Right lobe of liver (tissue), 6 donors: ENCODE data around the gene KLF13. TPM values are rescaled to one million over a fixed set of nuclear protein-coding genes. Genes with fewer than 3 reads are reported as not detected.
A peak's percentile ranks its signal among the peaks of the same experiment; 100 is the strongest.

Experiments
- ATAC-seq, 4 donors: fragments of 200-7000 bp; cut with Tn5 transposase; one replicate each; pipeline ENCODE4 v1.9.1; 2020; ENCODE audit warnings: mild to moderate bottlenecking in 4 of 4, moderate library complexity in 4 of 4
- DNase-seq, 3 donors: peaks; one replicate each; pipeline ENCODE4 v3.0.0-alpha.2; 2020
- H3K27ac ChIP-seq, 3 donors: fragments of 200-600 bp; one replicate each; pipeline ENCODE4 v1.8.0; 2022
- H3K27me3 ChIP-seq, 2 donors: fragments of 200-600 bp; one replicate each; pipeline ENCODE4 v1.8.0; 2022
- H3K36me3 ChIP-seq, 4 donors: fragments of 200-600 bp; sonication (generic) in 1 of 4; one replicate each; pipeline versions ENCODE4 v1.5.1 to v1.8.0; 2017 to 2022; ENCODE audit warnings: control low read depth in 1 of 4
- H3K4me1 ChIP-seq, 4 donors: fragments of 200-600 bp; sonication (generic) in 1 of 4; one replicate each; pipeline versions ENCODE4 v1.5.1 to v1.8.0; 2017 to 2022; ENCODE audit warnings: control low read depth in 1 of 4
- H3K4me3 ChIP-seq, 3 donors: fragments of 200-600 bp; one replicate each; pipeline ENCODE4 v1.8.0; 2022
- H3K9me3 ChIP-seq, 4 donors: fragments of 200-600 bp; sonication (generic) in 1 of 4; one replicate each; pipeline versions ENCODE4 v1.5.1 to v1.8.0; 2017 to 2022; ENCODE audit warnings: control low read depth in 1 of 4
- POLR2A ChIP-seq: fragments of 450-650 bp; IDR thresholded peaks from one replicate; pipeline ENCODE4 v1.6.1; 2017; ENCODE audit warnings: antibody characterized with exemption, mild to moderate bottlenecking
- WGBS: methylation state at CpG from one replicate; pipeline ENCODE4 v1.1.6; 2018; ENCODE audit warnings: low coverage, low lambda C conversion rate; ENCODE audit not compliant: insufficient coverage; ENCODE audit errors: missing lambda C conversion rate; 5-methylcytosine and 5-hydroxymethylcytosine counted together
- intact Hi-C, 2 donors: fragments of 100-400 bp; cut with DNase I; formaldehyde crosslinking; loops; one replicate each; pipeline versions ENCODE4 v1.11.2 to v1.14.1; 2022
- total RNA-seq, 6 experiments: library from RNA; depleted of rRNA in 2 of 6; stranded (reverse); fragments of >200 nt in 2 of 6; fragmentation: NEBNext Ultra II Directional in 3 of 6; extraction: Animal tissue kit (Norgen Biotek cat#: 25700) in 3 of 6; gene quantifications; one replicate each; pipeline versions ENCODE4 v1.1.0 to v1.2.4, GENCODE V29; 2016 to 2023
- TF ChIP-seq, protein P1 (sequence below), 4 donors: fragments of 200-600 bp in 3 of 4; fragments of 450-650 bp in 1 of 4; IDR thresholded peaks; one replicate each; pipeline versions ENCODE4 v1.5.1 to v1.8.0; 2016 to 2022; ENCODE audit warnings: antibody characterized with exemption in 4 of 4, mild to moderate bottlenecking in 2 of 4
- donor health status: DM: no; HTN: yes; CAD: no.
- donor health status: DM: no; HTN: no; CAD: no.
- donor health status: DM: no; HTN: no; CAD: no.
- donor health status: DM: no; HTN: yes; CAD: no.
- donor health status: DM: no; HTN: yes; CAD: no.

Gene KLF13
- total RNA-seq, 6 experiments from 2014 or later: 22.7 to 66.2 (median 28.5) TPM

DNA sequence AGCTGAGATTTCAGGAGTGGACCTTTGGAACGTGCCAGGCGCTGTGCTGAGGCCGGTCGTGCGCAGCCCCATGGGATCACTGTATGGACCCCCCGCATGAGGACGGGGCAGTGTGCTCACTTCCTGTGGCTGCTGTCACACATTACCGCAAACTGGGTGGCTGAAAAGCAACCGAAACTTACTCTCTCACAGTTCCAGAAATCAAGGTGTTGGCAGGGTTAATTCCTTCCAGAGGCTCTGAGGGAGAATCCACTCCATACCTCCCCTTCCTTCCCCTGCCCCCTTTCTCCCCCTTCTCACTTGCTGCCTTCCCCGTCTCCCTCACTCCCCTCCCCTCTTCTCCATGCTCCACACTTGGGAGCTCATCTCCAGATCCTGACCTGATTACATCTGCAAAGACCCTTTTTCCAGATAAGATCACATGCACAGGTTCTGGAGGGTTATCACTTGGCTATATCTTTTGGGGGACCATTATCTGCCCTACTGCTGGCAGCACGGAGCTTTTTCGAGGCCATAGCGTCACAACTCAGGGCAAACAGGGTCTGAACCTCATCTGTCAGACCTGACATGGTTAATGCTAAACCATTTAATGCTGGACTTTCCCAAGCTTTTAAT lies 41.2 kb downstream of the KLF13 start:
- WGBS: 44% methylated on average over 4 of the region's 13 CpGs
- no peak overlapping the region for H3K4me3 ChIP-seq
- DNase-seq (no peak), ATAC-seq (no peak)
- no peak for TF ChIP-seq POLR2A
- TF ChIP-seq, protein P1, sequence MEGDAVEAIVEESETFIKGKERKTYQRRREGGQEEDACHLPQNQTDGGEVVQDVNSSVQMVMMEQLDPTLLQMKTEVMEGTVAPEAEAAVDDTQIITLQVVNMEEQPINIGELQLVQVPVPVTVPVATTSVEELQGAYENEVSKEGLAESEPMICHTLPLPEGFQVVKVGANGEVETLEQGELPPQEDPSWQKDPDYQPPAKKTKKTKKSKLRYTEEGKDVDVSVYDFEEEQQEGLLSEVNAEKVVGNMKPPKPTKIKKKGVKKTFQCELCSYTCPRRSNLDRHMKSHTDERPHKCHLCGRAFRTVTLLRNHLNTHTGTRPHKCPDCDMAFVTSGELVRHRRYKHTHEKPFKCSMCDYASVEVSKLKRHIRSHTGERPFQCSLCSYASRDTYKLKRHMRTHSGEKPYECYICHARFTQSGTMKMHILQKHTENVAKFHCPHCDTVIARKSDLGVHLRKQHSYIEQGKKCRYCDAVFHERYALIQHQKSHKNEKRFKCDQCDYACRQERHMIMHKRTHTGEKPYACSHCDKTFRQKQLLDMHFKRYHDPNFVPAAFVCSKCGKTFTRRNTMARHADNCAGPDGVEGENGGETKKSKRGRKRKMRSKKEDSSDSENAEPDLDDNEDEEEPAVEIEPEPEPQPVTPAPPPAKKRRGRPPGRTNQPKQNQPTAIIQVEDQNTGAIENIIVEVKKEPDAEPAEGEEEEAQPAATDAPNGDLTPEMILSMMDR (IDR thresholded peaks at IDR 0.05): no peak
- H3K9me3 ChIP-seq: no peaks in the 10 kb centered on the region
- H3K27me3 ChIP-seq: no peaks in the 10 kb centered on the region
- intact Hi-C loops: no loop called here
- peaks cover 0 to 70% (median 41%) of the 10 kb centered on the region in 4 donors for H3K4me1 ChIP-seq
- H3K36me3 ChIP-seq: peaks cover 0 to 10% (median 2%) of the 10 kb centered on the region in 4 donors
- peak overlapping the region; percentile 2 to 97 (median 91) for H3K27ac ChIP-seq

- Histone ChIP-seq H3K27ac (peak overlapping the region in 1 of 3 donors; percentile 33), H3K36me3 (peaks cover 0 to 19% (median 4%) of the 10 kb centered on the region in 4 donors), H3K27me3 (no peaks in the 10 kb centered on the region), H3K4me3 (no peak overlapping the region), H3K9me3 (no peaks in the 10 kb centered on the region), H3K4me1 (peaks cover 0 to 51% (median 28%) of the 10 kb centered on the region in 4 donors)
- no peak for TF ChIP-seq POLR2A
- TF ChIP-seq, protein P1 (IDR thresholded peaks at IDR 0.05): no peak
- intact Hi-C loops: no loop called here
- 20% methylated on average over 1 of the region's 1 CpG for WGBS
- DNase-seq (no peak), ATAC-seq (no peak)
Observed at GRCh38 chr15:31369727-31370126, 43.1 kb downstream of the KLF13 start.

DNA sequence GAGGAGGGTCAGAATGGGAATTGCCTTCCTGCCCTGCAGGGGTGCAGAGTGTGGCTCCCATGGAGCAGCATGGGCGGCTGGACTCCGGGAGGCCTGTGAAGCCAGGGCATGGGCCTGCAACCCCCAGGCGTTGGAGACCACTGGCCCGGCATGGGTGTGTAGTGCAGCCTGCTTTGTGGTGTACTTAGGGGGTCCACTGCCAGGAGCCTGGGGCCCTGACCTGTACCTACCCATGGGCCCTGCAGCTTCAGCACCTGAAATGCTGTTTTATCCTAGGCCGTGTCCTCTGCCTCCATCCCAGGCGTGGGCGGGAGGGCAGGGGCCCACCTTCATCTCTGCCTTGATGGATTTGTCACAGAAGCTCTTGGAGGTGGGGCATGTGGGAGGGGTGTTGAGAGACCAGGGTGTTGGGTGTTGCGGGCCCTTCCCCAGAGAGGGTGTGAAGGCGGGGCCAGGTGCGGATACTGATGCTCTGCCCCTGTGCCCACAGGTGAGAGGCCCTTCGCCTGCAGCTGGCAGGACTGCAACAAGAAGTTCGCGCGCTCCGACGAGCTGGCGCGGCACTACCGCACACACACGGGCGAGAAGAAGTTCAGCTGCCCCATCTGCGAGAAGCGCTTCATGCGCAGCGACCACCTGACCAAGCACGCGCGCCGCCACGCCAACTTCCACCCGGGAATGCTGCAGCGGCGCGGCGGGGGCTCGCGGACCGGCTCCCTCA lies 45.0 kb downstream of the KLF13 start:
- intact Hi-C loops: no loop called here

DNA sequence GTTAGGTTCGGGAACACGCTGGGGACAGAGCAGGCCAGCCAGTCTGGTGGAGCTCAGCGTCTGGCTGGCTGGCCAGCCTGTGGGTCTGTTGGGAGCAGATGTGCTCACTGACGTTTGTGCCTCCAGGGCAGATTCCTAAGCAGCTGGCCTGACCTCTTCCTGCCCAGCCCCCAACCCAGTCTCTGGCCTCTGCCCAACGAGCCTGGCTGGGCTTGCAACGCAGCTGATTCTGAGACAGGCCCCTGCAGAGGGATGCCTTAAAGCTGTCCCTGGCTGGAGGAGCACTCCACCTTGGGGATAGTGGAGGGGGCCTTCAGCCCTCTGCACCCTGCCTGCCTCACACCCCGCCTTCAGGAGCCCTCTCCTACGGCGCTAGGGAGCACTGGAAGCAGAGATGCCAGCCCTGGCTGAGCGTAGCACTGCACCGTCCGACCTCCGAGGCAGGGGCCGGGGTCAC lies 46.0 kb downstream of the KLF13 start:
- no peak overlapping the region for H3K4me3 ChIP-seq
- peaks cover 0 to 23% (median 11%) of the 10 kb centered on the region in 4 donors for H3K4me1 ChIP-seq
- whole genome bisulfite sequencing: 15% methylated on average over 5 of the region's 14 CpGs
- peaks cover 0 to 19% (median 5%) of the 10 kb centered on the region in 4 donors for H3K36me3 ChIP-seq
- intact Hi-C loops: no loop called here
- peak; percentile 26 for TF ChIP-seq POLR2A
- TF ChIP-seq, protein P1 (IDR thresholded peaks at IDR 0.05): no peak
- peak; percentile 45 to 72 (median 68) for ATAC-seq
- peak in 1 of 3 donors; percentile 78 for DNase-seq
- no peak overlapping the region for H3K27ac ChIP-seq
- H3K9me3 ChIP-seq: no peaks in the 10 kb centered on the region
- no peaks in the 10 kb centered on the region for H3K27me3 ChIP-seq

More for the DNA sequence above, 45.0 kb downstream of the KLF13 start:
- no peaks in the 10 kb centered on the region for H3K27me3 ChIP-seq
- H3K4me3 ChIP-seq: no peak overlapping the region
- peaks cover 0 to 32% (median 16%) of the 10 kb centered on the region in 4 donors for H3K4me1 ChIP-seq
- DNase-seq (no peak), ATAC-seq (no peak)
- TF ChIP-seq, protein P1 (IDR thresholded peaks at IDR 0.05): no peak
- no peak for TF ChIP-seq POLR2A
- no peak overlapping the region for H3K27ac ChIP-seq
- WGBS: 90% methylated on average over 4 of the region's 38 CpGs
- H3K36me3 ChIP-seq: peaks cover 0 to 19% (median 5%) of the 10 kb centered on the region in 4 donors
- H3K9me3 ChIP-seq: no peaks in the 10 kb centered on the region
